Keratinocyte (primary cell): Measurements from ENCODE around the gene COG5. TPM values are rescaled to one million over a fixed set of nuclear protein-coding genes. Genes with fewer than 3 reads are reported as not detected.

Experiments
- DNase-seq: peaks from one replicate; pipeline ENCODE4 v3.0.0-alpha.2; 2011; ENCODE audit warnings: low read depth, missing footprints, low spot score
- FAIRE-seq: peaks from 2 replicates; lab custom pipeline; 2011; peaks lifted over from hg19 to GRCh38; lab: Jason Lieb, UNC
- H2AFZ ChIP-seq: 2 replicates; pipeline ENCODE4 v1.6.0; 2012; ENCODE audit warnings: low read length, control low read depth, inconsistent platforms; ENCODE audit not compliant: control insufficient read depth
- H3K27ac ChIP-seq: 2 replicates; pipeline ENCODE4 v1.5.1; 2011; ENCODE audit warnings: low read length; ENCODE audit not compliant: control insufficient read depth, insufficient read depth
- H3K27me3 ChIP-seq: 3 replicates; pipeline ENCODE4 v1.6.0; 2011; ENCODE audit warnings: low read length; ENCODE audit not compliant: control insufficient read depth, insufficient read depth; ENCODE audit errors: extremely low read depth
- H3K36me3 ChIP-seq, 2 experiments: 2 replicates in 1 of 2; 3 replicates in 1 of 2; pipeline ENCODE4 v1.5.1; 2011; ENCODE audit warnings: low read length in 2 of 2, mild to moderate bottlenecking in 1 of 2; ENCODE audit not compliant: control insufficient read depth in 2 of 2, insufficient read depth in 2 of 2; ENCODE audit errors: extremely low read depth in 1 of 2
- H3K4me1 ChIP-seq: 3 replicates; pipeline ENCODE4 v1.5.1; 2011; ENCODE audit warnings: low read length; ENCODE audit not compliant: control insufficient read depth, insufficient read depth; ENCODE audit errors: extremely low read depth
- H3K4me2 ChIP-seq: 3 replicates; pipeline ENCODE4 v1.6.0; 2011; ENCODE audit warnings: low read depth, low read length; ENCODE audit not compliant: control insufficient read depth, insufficient read depth; ENCODE audit errors: extremely low read depth
- H3K4me3 ChIP-seq, 3 experiments: fragments of 200-600 bp in 1 of 3; sonication (generic) in 1 of 3; 2 replicates in 2 of 3; 3 replicates in 1 of 3; pipeline ENCODE4 v1.5.1; 2011 to 2016; ENCODE audit warnings: low read length in 3 of 3, mild to moderate bottlenecking in 3 of 3, control low read depth in 2 of 3, inconsistent platforms in 1 of 3, low read depth in 1 of 3, mixed read lengths in 1 of 3, mixed run types in 1 of 3, moderate library complexity in 1 of 3; ENCODE audit not compliant: control insufficient read depth in 2 of 3, insufficient read depth in 2 of 3; ENCODE audit errors: extremely low read depth in 1 of 3
- H3K79me2 ChIP-seq: 2 replicates; pipeline ENCODE4 v1.6.0; 2012; ENCODE audit warnings: low read length; ENCODE audit not compliant: control insufficient read depth, insufficient read depth
- H3K9ac ChIP-seq: 3 replicates; pipeline ENCODE4 v1.6.0; 2011; ENCODE audit warnings: low read length; ENCODE audit not compliant: control insufficient read depth, insufficient read depth; ENCODE audit errors: extremely low read depth
- H3K9me1 ChIP-seq: 3 replicates; pipeline ENCODE4 v1.6.0; 2011; ENCODE audit warnings: low read length; ENCODE audit not compliant: control insufficient read depth, insufficient read depth; ENCODE audit errors: extremely low read depth
- H3K9me3 ChIP-seq: 2 replicates; pipeline ENCODE4 v1.5.1; 2012; ENCODE audit warnings: low read depth, low read length; ENCODE audit not compliant: control insufficient read depth
- H4K20me1 ChIP-seq: 3 replicates; pipeline ENCODE4 v1.6.0; 2011; ENCODE audit warnings: low read length; ENCODE audit not compliant: control insufficient read depth, insufficient read depth; ENCODE audit errors: extremely low read depth
- EZH2 ChIP-seq: IDR thresholded peaks from one replicate; pipeline ENCODE4 v1.6.1; 2012; ENCODE audit warnings: inconsistent platforms, mild to moderate bottlenecking, low read length, moderate library complexity
- dilution Hi-C: fragments of 300-500 bp; cut with MboI; formaldehyde crosslinking; loops from one replicate; pipeline ENCODE4 v1.7.0; 2020; ENCODE audit warnings: low sequenced_read_pairs; ENCODE audit not compliant: extremely low pct_ligation_motif_present
- polyA plus RNA-seq, 5 experiments: library from polyadenylated mRNA; depleted of rRNA in 3 of 5; stranded (reverse) in 3 of 5; stranded (forward) in 1 of 5; unstranded in 1 of 5; fragments of >200 nt; gene quantifications; 1 replicate in 1 of 5; 2 replicates in 3 of 5; 3 replicates in 1 of 5; pipeline versions ENCODE4 v1.2.1 to v1.2.3, GENCODE V29; 2011 to 2012; ENCODE audit warnings: missing spikeins in 2 of 5, low read depth in 1 of 5, low replicate concordance in 1 of 5
- TF ChIP-seq, protein P1 (sequence below), 3 experiments: IDR thresholded peaks in 1 of 3; conservative IDR thresholded peaks in 1 of 3; optimal IDR thresholded peaks in 1 of 3; 2 replicates in 2 of 3; 3 replicates in 1 of 3; pipeline versions ENCODE3 to v1.5.1; 2011; ENCODE audit warnings: low read length in 3 of 3, mild to moderate bottlenecking in 3 of 3, moderate library complexity in 2 of 3, control low read depth in 1 of 3, inconsistent platforms in 1 of 3; ENCODE audit not compliant: insufficient read depth in 2 of 3; ENCODE audit errors: extremely low read depth in 1 of 3

COG5 gene
- polyA plus RNA-seq, 1 donor (not counting 4 experiments of a cell fraction or from before 2014, with no cell fraction given): 50.7 TPM

DNA sequence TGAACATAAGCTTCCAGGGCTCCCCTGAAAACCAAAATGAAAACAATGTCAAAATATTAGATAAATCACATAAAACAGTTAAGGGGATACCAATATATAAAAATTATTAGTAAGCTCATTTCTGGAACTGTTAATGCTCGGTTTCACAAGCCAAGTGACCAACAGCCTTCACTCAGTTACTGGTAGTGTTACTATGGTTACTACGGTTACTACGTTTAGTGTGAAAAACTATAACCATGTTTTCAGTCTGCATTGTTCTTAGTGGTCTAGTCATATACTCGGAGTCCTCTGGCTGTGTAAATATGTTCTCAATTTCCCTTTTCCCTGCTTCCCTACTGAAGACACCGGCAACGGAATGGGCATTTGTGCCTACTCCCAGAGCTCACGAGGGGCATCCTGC lies 360.1 kb downstream of the COG5 start:
- Histone ChIP-seq H3K36me3 (peaks cover 13 to 14% of the 10 kb centered on the region in 2 experiments), H3K4me3 (no peak overlapping the region), H4K20me1 (no peaks in the 10 kb centered on the region), H3K4me1 (no peaks in the 10 kb centered on the region), H3K27me3 (no peaks in the 10 kb centered on the region), H3K9ac (no peak overlapping the region), H3K9me1 (no peaks in the 10 kb centered on the region), H3K27ac (no peak overlapping the region), H2AFZ (no peak overlapping the region), H3K79me2 (no peaks in the 10 kb centered on the region), H3K4me2 (no peak overlapping the region), H3K9me3 (no peaks in the 10 kb centered on the region)
- no peak for DNase-seq
- no peak for FAIRE-seq
- dilution Hi-C loops: no loop called here
- TF ChIP-seq EZH2: no peak
- TF ChIP-seq, protein P1, sequence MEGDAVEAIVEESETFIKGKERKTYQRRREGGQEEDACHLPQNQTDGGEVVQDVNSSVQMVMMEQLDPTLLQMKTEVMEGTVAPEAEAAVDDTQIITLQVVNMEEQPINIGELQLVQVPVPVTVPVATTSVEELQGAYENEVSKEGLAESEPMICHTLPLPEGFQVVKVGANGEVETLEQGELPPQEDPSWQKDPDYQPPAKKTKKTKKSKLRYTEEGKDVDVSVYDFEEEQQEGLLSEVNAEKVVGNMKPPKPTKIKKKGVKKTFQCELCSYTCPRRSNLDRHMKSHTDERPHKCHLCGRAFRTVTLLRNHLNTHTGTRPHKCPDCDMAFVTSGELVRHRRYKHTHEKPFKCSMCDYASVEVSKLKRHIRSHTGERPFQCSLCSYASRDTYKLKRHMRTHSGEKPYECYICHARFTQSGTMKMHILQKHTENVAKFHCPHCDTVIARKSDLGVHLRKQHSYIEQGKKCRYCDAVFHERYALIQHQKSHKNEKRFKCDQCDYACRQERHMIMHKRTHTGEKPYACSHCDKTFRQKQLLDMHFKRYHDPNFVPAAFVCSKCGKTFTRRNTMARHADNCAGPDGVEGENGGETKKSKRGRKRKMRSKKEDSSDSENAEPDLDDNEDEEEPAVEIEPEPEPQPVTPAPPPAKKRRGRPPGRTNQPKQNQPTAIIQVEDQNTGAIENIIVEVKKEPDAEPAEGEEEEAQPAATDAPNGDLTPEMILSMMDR (optimal IDR thresholded peaks at IDR 0.05 in 1 of 3, IDR thresholded peaks at IDR 0.05 in 1 of 3, conservative IDR thresholded peaks at IDR 0.05 in 1 of 3; ENCODE audit: extremely low read depth in 1 of 3, insufficient read depth in 2 of 3, low read length in 3 of 3): no peak

DNA sequence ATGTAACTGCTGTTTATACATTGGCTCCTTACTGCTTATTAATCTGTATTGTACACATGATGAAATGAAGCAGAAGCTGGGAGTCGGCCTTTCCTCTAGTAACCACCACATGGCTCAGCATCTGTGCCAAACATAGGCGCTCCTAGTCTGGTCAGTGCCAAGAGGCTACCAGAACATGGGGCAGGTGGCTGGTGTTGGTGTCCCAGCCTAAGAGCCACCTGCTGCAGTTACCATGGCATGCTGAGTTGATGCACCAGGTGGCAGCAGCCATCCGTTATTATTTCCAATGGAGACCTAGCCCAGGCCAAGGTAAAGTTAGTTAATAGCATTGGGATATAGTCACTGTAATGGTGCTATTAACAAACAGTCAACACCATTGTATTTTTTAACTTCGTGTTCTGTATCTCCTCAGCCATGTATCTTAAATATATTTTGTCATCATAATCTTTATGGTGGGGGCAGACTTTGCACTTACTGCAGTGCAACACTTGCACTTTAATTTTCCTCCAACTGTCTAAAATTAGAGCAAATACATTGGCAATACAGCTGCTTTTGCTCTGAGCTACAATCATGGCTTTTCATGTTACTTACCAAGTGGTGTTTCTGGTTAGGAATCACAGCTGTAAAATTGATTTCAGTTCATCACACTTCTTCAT lies 361.8 kb downstream of the COG5 start:
- peak; percentile 17 for FAIRE-seq
- dilution Hi-C loops: no loop called here

More for the DNA sequence above, 361.8 kb downstream of the COG5 start:
- H4K20me1 ChIP-seq: no peaks in the 10 kb centered on the region
- H3K4me3 ChIP-seq: no peak overlapping the region
- no peak overlapping the region for H3K27ac ChIP-seq
- H3K4me2 ChIP-seq: no peak overlapping the region
- H2AFZ ChIP-seq: no peak overlapping the region
- H3K4me1 ChIP-seq: no peaks in the 10 kb centered on the region
- peaks cover 10 to 16% of the 10 kb centered on the region in 2 experiments for H3K36me3 ChIP-seq
- TF ChIP-seq, protein P1 (optimal IDR thresholded peaks at IDR 0.05 in 1 of 3, IDR thresholded peaks at IDR 0.05 in 1 of 3, conservative IDR thresholded peaks at IDR 0.05 in 1 of 3; ENCODE audit: extremely low read depth in 1 of 3, insufficient read depth in 2 of 3, low read length in 3 of 3): peak; percentile 61 to 95 (median 79)
- TF ChIP-seq EZH2: no peak
- H3K9ac ChIP-seq: no peak overlapping the region
- no peaks in the 10 kb centered on the region for H3K79me2 ChIP-seq
- H3K9me3 ChIP-seq: no peaks in the 10 kb centered on the region
- DNase-seq: no peak
- no peaks in the 10 kb centered on the region for H3K27me3 ChIP-seq
- no peaks in the 10 kb centered on the region for H3K9me1 ChIP-seq
